Calu3 (cell line): ENCODE data around the gene ITGB1. TPM values are rescaled to one million over a fixed set of nuclear protein-coding genes. Genes with fewer than 3 reads are reported as not detected.

Experiments
- BruUV-seq: library from RNA; stranded (reverse); fragments of 400-500 nt; replicated peaks from 2 replicates; lab custom pipeline; 2021; lab: Mats Ljungman, UMichigan
- CTCF ChIA-PET: fragments of 300-600 bp; sonication (Branson Sonifier 250); formaldehyde crosslinking; loops from one replicate; lab custom pipeline; 2022; ENCODE audit warnings: antibody characterized with exemption; lab: Charles Lee
- DNase-seq: peaks from one replicate; pipeline ENCODE4 v3.0.0; 2022
- H3K27ac Mint-ChIP-seq: one replicate; pipeline ENCODE4 v1.8.0; 2022; ENCODE audit warnings: mixed read lengths; ENCODE audit not compliant: unreplicated experiment
- H3K27me3 Mint-ChIP-seq: one replicate; pipeline ENCODE4 v1.8.0; 2022; ENCODE audit warnings: mixed read lengths; ENCODE audit not compliant: unreplicated experiment
- H3K36me3 Mint-ChIP-seq: one replicate; pipeline ENCODE4 v1.8.0; 2022; ENCODE audit warnings: mild to moderate bottlenecking, moderate library complexity, mixed read lengths; ENCODE audit not compliant: insufficient read depth, unreplicated experiment
- H3K4me1 Mint-ChIP-seq: one replicate; pipeline ENCODE4 v1.8.0; 2022; ENCODE audit warnings: mild to moderate bottlenecking, low read depth, mixed read lengths; ENCODE audit not compliant: unreplicated experiment
- H3K4me3 Mint-ChIP-seq: one replicate; pipeline ENCODE4 v1.8.0; 2022; ENCODE audit warnings: mild to moderate bottlenecking, low read depth, moderate library complexity, mixed read lengths; ENCODE audit not compliant: unreplicated experiment
- H3K9me3 Mint-ChIP-seq: one replicate; pipeline ENCODE4 v1.8.0; 2022; ENCODE audit warnings: low read depth, mixed read lengths; ENCODE audit not compliant: unreplicated experiment
- intact Hi-C: fragments of 100-400 bp; cut with micrococcal nuclease; formaldehyde crosslinking; loops from one replicate; pipeline ENCODE4 v1.10.0; 2022; ENCODE audit not compliant: unreplicated experiment
- total RNA-seq: library from RNA; stranded (reverse); gene quantifications from 2 replicates; pipeline ENCODE4 v1.2.3, GENCODE V29; 2022
- TF ChIP-seq, protein P1 (sequence below): fragments of 200-600 bp; IDR thresholded peaks from one replicate; pipeline ENCODE4 v1.8.0; 2022; ENCODE audit warnings: antibody characterized with exemption; ENCODE audit not compliant: unreplicated experiment

ITGB1 gene
- total RNA-seq, 1 experiment from 2014 or later, result 1,455 TPM

DNA sequence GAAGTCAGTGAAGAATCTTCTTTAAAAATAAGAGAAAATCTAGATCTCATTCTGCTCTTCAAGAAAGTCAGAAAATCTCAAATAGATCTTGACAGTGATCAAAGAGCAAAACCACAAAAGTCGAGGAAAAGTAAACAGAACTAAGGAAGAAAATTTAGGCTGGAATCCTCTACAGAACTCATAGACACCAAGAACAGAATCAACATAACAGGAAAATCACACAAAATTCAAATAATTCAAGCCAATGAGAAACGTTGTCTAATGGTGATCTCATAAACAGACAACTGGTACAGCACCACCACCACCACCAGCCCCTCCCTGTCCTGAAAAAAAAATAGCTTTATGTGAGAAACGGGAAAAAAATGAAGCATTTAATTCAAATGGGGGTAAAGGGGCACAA, 6.9 kb downstream of the ITGB1 start:
- CTCF ChIA-PET, result interaction anchor here (1.2 to 2.4 kb wide), 2 partner anchors 13 to 58 kb away, joined by 3 to 8 read pairs; no protein-coding TSS in a partner anchor
- no TSS peak for BruUV-seq
- H3K36me3 Mint-ChIP-seq, result peaks cover 97% of the 10 kb centered on the region
- H3K4me1 Mint-ChIP-seq, result peaks cover 61% of the 10 kb centered on the region
- no peaks in the 10 kb centered on the region for H3K27me3 Mint-ChIP-seq
- TF ChIP-seq, protein P1, sequence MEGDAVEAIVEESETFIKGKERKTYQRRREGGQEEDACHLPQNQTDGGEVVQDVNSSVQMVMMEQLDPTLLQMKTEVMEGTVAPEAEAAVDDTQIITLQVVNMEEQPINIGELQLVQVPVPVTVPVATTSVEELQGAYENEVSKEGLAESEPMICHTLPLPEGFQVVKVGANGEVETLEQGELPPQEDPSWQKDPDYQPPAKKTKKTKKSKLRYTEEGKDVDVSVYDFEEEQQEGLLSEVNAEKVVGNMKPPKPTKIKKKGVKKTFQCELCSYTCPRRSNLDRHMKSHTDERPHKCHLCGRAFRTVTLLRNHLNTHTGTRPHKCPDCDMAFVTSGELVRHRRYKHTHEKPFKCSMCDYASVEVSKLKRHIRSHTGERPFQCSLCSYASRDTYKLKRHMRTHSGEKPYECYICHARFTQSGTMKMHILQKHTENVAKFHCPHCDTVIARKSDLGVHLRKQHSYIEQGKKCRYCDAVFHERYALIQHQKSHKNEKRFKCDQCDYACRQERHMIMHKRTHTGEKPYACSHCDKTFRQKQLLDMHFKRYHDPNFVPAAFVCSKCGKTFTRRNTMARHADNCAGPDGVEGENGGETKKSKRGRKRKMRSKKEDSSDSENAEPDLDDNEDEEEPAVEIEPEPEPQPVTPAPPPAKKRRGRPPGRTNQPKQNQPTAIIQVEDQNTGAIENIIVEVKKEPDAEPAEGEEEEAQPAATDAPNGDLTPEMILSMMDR, result no peak
- no peak for DNase-seq
- H3K9me3 Mint-ChIP-seq, result no peaks in the 10 kb centered on the region
- peak overlapping the region; percentile 97 for H3K27ac Mint-ChIP-seq
- intact Hi-C loops, result no loop called here
- H3K4me3 Mint-ChIP-seq, result peak overlapping the region; percentile 98

DNA sequence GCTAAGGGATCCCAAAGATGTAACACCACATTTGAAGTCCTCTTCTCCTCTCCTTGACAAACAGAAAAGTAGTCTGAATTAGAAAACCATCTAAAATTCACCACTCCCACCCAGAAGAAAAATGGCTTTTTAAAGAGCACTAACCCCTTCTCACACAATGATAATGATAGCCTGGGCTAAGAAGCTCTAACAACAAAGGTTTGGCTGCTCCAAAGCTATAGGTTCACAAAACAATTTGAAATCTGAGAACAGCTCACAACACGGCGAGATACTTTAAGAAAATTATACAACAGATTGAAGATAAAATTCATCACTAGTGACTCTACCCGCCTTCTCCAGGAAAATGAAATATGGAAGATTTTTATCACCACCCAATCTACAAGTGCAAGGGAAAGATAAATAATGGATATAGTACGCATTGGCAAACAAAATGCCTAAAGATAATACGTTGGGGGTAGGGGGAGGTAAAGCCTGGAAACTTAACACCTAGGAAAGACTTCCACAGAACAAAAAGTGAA, 7.4 kb downstream of the ITGB1 start:
- Mint-ChIP-seq H3K36me3 (peaks cover 96% of the 10 kb centered on the region), H3K9me3 (no peaks in the 10 kb centered on the region), H3K4me1 (peaks cover 64% of the 10 kb centered on the region), H3K27ac (peak overlapping the region; percentile 97), H3K4me3 (peak overlapping the region; percentile 98), H3K27me3 (no peaks in the 10 kb centered on the region)
- BruUV-seq, result no TSS peak
- intact Hi-C loops, result no loop called here
- CTCF ChIA-PET, result interaction anchor here (2.4 kb wide), 1 partner anchor 58 kb away, joined by 8 read pairs; no protein-coding TSS in a partner anchor
- TF ChIP-seq, protein P1, result no peak
- no peak for DNase-seq

DNA sequence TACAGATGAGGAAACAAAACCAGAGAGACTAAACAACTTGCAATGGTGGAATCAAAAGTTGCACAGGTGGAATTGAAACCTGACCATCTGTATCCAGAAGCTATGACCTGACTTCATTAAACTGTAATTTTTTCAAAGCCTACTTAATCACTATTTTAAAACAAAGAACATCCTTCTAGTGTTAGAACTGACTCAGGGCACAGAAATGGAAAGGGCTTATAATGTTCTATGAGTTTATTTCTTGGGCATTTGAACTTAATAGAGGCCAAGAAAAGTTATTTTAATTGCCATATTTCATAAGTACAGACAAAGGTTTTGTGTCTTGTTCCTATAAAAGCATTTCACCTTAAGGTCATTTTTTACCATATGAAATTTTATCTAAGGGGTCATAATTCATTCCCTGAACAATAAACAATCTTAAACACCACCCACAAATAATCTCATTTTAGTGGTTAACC, 8.8 kb downstream of the ITGB1 start:
- Mint-ChIP-seq H3K27me3 (no peaks in the 10 kb centered on the region), H3K4me3 (peak overlapping the region; percentile 98), H3K4me1 (peaks cover 62% of the 10 kb centered on the region), H3K9me3 (no peaks in the 10 kb centered on the region), H3K27ac (peak overlapping the region; percentile 97), H3K36me3 (peaks cover 96% of the 10 kb centered on the region)
- CTCF ChIA-PET, result interaction anchor here (1.4 kb wide), 1 partner anchor 10 kb away, joined by 4 read pairs; no protein-coding TSS in a partner anchor
- DNase-seq, result no peak
- TF ChIP-seq, protein P1, result no peak
- BruUV-seq, result no TSS peak
- intact Hi-C loops, result no loop called here

DNA sequence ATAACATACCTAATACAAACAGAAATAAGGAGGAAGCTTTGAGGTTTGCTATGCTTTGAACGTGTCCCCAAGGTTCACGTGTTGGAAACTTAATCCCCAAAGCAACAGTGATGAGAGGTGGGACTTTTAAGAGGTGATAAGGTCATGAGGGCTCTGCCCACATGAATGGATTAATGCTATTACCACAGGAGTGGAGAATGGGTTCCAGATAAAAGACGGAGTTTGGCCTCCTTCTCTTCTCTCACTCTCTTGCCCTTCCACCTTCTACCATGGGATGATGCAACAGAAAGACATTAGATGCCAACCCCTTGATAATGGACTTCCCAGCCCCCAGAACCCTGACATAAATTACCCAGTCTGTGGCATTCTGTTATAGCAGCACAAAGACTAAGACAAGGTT, 9.6 kb downstream of the ITGB1 start:
- Mint-ChIP-seq H3K36me3 (peaks cover 96% of the 10 kb centered on the region), H3K9me3 (no peaks in the 10 kb centered on the region), H3K27ac (peak overlapping the region; percentile 97), H3K4me3 (peak overlapping the region; percentile 98), H3K4me1 (peaks cover 62% of the 10 kb centered on the region), H3K27me3 (no peaks in the 10 kb centered on the region)
- intact Hi-C loops, result no loop called here
- TF ChIP-seq, protein P1, result no peak
- no TSS peak for BruUV-seq
- no peak for DNase-seq
- CTCF ChIA-PET, result interaction anchor here (1.0 to 1.4 kb wide), 2 partner anchors 9 to 11 kb away, joined by 4 to 7 read pairs; no protein-coding TSS in a partner anchor
